Kidney glomerular epithelial cell (primary cell): ENCODE data around the gene TAS1R3.
"Not testable (repeated sequence)": the region's sequence is repeated elsewhere in the genome, so short reads cannot be mapped to it uniquely, and the experiment has no call there.

Experiments used
- DNase-seq: peaks from one replicate; lab custom pipeline; 2025; lab: John Stamatoyannopoulos, UW

The TAS1R3 gene

GRCh38 chr1:1309251-1310108, 21.6 kb upstream of the TAS1R3 start:
- no peak for DNase-seq

GRCh38 chr1:1310109-1310385, 21.0 kb upstream of the TAS1R3 start:
- no peak for DNase-seq

GRCh38 chr1:1310476-1311053, 20.5 kb upstream of the TAS1R3 start:
- no peak for DNase-seq

GRCh38 chr1:1311107-1312104, 19.7 kb upstream of the TAS1R3 start:
- no peak for DNase-seq

- no peak for DNase-seq
These were observed 18.4 kb upstream of the TAS1R3 start for GRCh38 chr1:1312450-1313314.

GRCh38 chr1:1313500-1314236, 17.4 kb upstream of the TAS1R3 start:
- no peak for DNase-seq

- DNase-seq: no peak
These were observed 16.9 kb upstream of the TAS1R3 start for GRCh38 chr1:1314237-1314586.

- no peak for DNase-seq
These were observed 16.3 kb upstream of the TAS1R3 start for GRCh38 chr1:1314678-1315335.

GRCh38 chr1:1315435-1315954, 15.6 kb upstream of the TAS1R3 start:
- no peak for DNase-seq

GRCh38 chr1:1316199-1316598, 14.9 kb upstream of the TAS1R3 start:
- DNase-seq: not testable (repeated sequence)

- no peak for DNase-seq
These were observed 13.7 kb upstream of the TAS1R3 start for GRCh38 chr1:1317420-1317819.

- peak; percentile 91 for DNase-seq
These were observed 12.9 kb upstream of the TAS1R3 start for GRCh38 chr1:1318131-1318652.

- no peak for DNase-seq
These were observed 12.1 kb upstream of the TAS1R3 start for GRCh38 chr1:1318777-1319645.

GRCh38 chr1:1319646-1319941, 11.5 kb upstream of the TAS1R3 start:
- no peak for DNase-seq

- DNase-seq: no peak
These were observed 10.2 kb upstream of the TAS1R3 start for GRCh38 chr1:1320666-1321448.

GRCh38 chr1:1321477-1321876, 9.6 kb upstream of the TAS1R3 start:
- no peak for DNase-seq

GRCh38 chr1:1322418-1322817, 8.7 kb upstream of the TAS1R3 start:
- DNase-seq: no peak

- no peak for DNase-seq
These were observed 8.1 kb upstream of the TAS1R3 start for GRCh38 chr1:1322952-1323351.
